Measurements from ENCODE around the gene GPR34.

Gene GPR34

DNA sequence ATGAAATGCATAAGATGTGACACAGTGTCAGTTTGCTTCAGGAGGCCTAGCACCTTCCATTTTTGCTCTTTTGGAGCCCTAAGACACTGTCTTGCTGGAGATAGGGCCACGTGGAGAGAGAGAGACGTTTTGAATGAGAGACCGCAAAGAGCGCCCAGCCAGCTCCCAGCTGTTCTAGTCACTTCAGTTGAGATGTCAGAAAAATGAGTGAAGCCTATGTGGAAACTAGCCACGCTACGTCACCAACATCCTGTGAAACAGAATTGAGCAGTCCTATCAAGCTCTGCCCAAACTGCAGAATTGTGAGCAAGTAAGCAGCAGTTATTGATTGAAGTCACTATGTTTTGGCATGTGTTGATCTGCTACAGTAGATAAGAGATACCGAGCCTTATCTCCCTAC, 48.3 kb downstream of the GPR34 start:
- no peak overlapping the region for H3K27ac ChIP-seq (ENCODE audit: low read depth, low read length)
- peaks cover 8% of the 10 kb centered on the region for H3F3A ChIP-seq (ENCODE audit: control insufficient read depth, insufficient read depth)
- H3K27me3 ChIP-seq (ENCODE audit: control insufficient read depth, low read length): no peaks in the 10 kb centered on the region
- H3K9me3 ChIP-seq (ENCODE audit: control insufficient read depth, insufficient read depth, low read length): no peaks in the 10 kb centered on the region
- H3K4me1 ChIP-seq (ENCODE audit: control insufficient read depth, low read length): peaks cover 34% of the 10 kb centered on the region
- no peaks in the 10 kb centered on the region for H3K9me2 ChIP-seq (replicated peaks; ENCODE audit: control insufficient read depth, low read length)
- no peak overlapping the region for H3K4me2 ChIP-seq (ENCODE audit: low read length)
- H3K4me3 ChIP-seq (ENCODE audit: low read length): no peak overlapping the region
- no peaks in the 10 kb centered on the region for H4K20me1 ChIP-seq (ENCODE audit: control insufficient read depth, insufficient read depth, low read depth, low read length)
- H3K36me3 ChIP-seq (ENCODE audit: control insufficient read depth, low read length): no peaks in the 10 kb centered on the region
- no peak for TF ChIP-seq EZH2phosphoT487 (IDR thresholded peaks at IDR 0.05; ENCODE audit: borderline replicate concordance, low read length)
- TF ChIP-seq, protein P1, sequence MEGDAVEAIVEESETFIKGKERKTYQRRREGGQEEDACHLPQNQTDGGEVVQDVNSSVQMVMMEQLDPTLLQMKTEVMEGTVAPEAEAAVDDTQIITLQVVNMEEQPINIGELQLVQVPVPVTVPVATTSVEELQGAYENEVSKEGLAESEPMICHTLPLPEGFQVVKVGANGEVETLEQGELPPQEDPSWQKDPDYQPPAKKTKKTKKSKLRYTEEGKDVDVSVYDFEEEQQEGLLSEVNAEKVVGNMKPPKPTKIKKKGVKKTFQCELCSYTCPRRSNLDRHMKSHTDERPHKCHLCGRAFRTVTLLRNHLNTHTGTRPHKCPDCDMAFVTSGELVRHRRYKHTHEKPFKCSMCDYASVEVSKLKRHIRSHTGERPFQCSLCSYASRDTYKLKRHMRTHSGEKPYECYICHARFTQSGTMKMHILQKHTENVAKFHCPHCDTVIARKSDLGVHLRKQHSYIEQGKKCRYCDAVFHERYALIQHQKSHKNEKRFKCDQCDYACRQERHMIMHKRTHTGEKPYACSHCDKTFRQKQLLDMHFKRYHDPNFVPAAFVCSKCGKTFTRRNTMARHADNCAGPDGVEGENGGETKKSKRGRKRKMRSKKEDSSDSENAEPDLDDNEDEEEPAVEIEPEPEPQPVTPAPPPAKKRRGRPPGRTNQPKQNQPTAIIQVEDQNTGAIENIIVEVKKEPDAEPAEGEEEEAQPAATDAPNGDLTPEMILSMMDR (IDR thresholded peaks at IDR 0.05; ENCODE audit: low read depth, low read length, poor library complexity, severe bottlenecking): no peak
- no peaks in the 10 kb centered on the region for H3K79me2 ChIP-seq (ENCODE audit: control insufficient read depth, low read length)

DNA sequence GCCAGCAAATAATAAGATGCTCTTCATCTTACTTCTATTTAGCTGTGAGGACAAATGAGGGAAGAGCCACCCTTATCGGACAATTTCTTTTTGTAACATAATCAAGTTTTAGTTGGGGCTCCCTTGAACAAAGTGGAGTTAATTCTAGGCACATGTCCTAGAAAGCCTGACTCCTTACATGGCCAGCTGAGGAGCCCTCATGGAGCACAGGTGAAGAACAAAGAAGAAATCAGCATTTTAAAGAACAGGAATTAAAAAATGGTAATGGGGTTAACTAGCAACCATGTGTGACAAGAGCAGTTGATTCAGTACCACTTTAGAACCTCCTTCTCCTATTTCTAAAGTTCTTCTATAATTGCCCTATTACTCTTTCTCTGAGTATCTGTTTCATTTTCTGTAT, 51.1 kb downstream of the GPR34 start:
- H3K9me3 ChIP-seq (ENCODE audit: control insufficient read depth, insufficient read depth, low read length): no peaks in the 10 kb centered on the region
- H3K4me1 ChIP-seq (ENCODE audit: control insufficient read depth, low read length): peaks cover 11% of the 10 kb centered on the region
- no peak for TF ChIP-seq EZH2phosphoT487 (IDR thresholded peaks at IDR 0.05; ENCODE audit: borderline replicate concordance, low read length)
- TF ChIP-seq, protein P1 (IDR thresholded peaks at IDR 0.05; ENCODE audit: low read depth, low read length, poor library complexity, severe bottlenecking): no peak
- H3K9me2 ChIP-seq (replicated peaks; ENCODE audit: control insufficient read depth, low read length): no peaks in the 10 kb centered on the region
- no peaks in the 10 kb centered on the region for H3K36me3 ChIP-seq (ENCODE audit: control insufficient read depth, low read length)
- no peak overlapping the region for H3K4me2 ChIP-seq (ENCODE audit: low read length)
- H4K20me1 ChIP-seq (ENCODE audit: control insufficient read depth, insufficient read depth, low read depth, low read length): no peaks in the 10 kb centered on the region
- H3K79me2 ChIP-seq (ENCODE audit: control insufficient read depth, low read length): no peaks in the 10 kb centered on the region
- H3K27ac ChIP-seq (ENCODE audit: low read depth, low read length): no peak overlapping the region
- peaks cover 3% of the 10 kb centered on the region; the same call in 1 of the 2 replicates for H3F3A ChIP-seq (ENCODE audit: control insufficient read depth, insufficient read depth)
- no peak overlapping the region for H3K4me3 ChIP-seq (ENCODE audit: low read length)
- H3K27me3 ChIP-seq (ENCODE audit: control insufficient read depth, low read length): no peaks in the 10 kb centered on the region
